ENCODE measurements around the gene MSRB1.
"Not testable (repeated sequence)": the region's sequence is repeated elsewhere in the genome, so short reads cannot be mapped to it uniquely, and the experiment has no call there.

The MSRB1 gene

DNA sequence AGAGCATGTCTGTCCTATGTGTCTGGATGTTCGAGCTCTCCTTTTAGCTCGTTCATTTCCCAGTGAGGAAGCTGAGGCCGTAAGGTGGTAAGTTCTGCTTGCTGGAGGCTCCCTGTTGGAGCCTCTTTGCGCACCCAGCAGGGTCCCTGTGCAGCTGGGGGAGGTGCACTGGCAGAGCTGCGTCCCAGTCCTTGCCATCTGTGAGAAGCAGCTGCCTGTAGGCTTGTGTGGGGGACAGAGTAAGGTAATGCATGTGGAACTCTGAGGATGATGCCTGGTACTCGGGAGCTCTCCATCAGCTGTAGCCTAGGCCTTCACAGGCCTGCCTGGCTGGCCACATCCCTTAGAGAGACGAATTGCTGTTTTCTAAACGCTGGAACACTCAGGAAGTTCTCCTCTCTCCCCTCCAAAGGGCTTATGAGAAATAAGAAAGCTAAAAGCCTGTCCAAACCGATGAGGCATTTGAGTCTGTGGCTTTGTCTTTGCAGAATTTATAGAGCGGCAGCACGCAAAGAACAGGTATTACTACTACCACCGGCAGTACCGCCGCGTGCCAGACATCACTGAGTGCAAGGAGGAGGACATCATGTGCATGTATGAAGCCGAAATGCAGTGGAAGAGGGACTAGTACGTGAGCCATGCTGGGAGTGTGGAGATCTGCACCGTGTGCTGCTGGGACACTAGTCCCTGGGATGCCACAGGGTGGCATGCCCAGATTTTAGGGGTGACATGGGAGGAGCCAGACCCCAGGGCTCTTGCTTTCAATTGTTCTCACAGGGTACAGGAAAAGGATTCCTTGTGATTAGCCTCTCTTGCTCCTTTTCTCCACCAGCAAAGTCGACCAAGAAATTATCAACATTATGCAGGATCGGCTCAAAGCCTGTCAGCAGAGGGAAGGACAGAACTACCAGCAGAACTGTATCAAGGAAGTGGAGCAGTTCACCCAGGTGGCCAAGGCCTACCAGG is 17.9 kb upstream of the MSRB1 start:
- no peak for DNase-seq

DNA sequence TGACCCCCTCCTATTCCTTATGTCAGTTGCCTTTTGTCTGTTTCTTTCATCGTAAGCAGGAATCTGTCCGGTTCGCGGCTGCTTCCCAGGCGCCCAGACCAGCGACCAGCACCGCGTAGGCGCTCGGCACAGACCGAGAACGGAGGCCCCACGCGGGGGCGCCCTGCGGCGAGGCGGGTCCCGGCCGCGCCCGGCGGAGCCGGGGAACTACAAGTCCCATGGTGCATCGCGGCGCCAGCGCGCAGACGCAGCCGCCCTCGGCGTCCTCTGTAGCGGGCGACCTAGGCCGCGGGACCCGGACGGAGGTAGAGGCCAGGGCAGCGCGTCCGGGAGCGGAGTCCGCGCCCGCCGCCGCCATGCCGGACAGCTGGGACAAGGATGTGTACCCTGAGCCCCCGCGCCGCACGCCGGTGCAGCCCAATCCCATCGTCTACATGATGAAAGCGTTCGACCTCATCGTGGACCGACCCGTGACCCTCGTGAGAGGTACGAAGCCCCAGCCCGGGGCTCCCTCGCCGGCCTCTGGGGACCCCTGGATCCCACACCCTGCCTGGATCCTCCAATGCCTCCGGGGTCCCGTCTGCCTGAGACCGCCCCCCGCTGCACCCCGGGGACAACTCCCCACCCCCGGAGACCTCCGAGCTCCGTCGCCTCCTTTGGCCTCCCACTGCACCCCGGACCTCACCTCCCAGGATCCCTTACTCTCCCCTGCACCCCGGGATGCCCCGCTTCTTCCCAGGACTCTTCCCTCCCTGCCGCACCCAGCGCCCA is 16.5 kb upstream of the MSRB1 start, which contains the start of gene NDUFB10:
Gene NDUFB10, plus strand, starts transcription at position 270 of the 771 bp plus-strand sequence. Its CDS starts 87 bp downstream, at position 357.
- DNase-seq, result peak; percentile 95

DNA sequence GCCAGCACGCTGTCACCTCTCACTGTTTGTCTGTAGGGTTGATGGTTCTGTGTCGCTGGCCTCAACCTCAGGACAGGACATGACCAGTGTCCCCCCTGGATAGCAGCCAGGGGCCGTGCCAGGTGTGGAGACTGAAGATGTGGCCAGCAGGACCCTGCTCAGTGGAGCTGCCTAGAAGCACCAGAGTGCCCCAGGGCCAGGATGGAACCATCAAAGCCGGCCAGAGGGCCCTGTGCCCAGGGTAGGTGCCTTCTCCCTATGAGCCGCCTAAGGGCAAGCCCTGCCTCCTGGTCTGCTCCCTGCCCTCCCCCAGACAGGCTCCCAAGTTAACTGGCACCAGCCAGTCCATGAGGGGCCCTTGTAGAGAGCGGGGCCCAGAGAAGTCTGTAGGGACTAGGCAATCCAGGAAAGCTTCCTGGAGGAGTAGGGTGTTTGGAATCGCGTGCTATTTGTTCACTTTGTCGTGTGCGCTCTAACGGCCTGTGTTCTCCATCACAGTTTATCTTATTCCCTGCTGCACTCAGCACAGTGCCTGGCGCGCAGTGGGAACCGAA is 15.8 kb upstream of the MSRB1 start:
- DNase-seq, result no peak

DNA sequence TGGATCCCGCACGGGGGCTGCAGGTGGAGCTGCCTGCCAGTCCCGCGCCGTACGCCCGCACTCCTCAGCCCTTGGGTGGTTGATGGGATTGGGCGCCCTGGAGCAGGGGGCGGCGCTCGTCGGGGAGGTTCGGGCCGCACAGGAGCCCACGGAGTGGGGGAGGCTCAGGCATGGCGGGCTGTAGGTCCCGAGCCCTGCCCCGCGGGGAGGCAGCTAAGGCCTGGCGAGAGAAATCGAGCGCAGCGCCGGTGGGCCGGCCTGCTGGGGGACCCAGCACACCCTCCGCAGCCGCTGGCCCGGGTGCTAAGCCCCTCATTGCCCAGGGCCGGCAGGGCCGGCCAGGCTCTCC is 15.1 kb upstream of the MSRB1 start:
- DNase-seq, result not testable (repeated sequence)

DNA sequence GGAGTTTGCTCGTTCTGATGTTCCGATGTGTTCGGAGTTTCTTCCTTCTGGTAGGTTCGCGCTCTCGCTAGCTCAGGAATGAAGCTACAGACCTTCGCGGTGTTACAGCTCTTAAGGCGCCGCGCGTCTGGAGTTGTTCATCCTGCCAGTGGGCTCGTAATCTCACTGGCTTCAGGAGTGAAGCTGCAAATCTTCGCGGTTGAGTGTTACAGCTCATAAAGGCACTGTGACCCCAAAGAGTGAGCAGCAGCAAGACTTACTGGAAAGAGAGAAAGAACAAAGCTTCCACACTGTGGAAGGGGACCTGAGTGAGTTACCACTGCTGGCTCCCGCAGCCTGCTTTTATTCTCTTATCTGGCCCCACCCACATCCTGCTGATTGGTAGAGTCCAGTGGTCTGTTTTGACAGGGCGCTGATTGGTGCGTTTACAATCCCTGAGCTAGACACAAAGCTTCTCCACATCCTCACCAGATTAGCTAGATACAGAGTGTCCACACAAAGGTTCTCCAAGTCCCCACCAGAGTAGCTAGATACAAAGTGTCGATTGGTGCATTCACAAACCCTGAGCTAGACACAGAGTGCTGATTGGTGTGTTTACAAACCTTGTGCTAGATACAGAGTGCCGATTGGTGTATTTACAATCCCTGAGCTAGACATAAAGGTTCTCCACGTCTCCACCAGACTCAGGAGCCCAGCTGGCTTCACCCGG is 14.6 kb upstream of the MSRB1 start:
- not testable (repeated sequence) for DNase-seq

DNA sequence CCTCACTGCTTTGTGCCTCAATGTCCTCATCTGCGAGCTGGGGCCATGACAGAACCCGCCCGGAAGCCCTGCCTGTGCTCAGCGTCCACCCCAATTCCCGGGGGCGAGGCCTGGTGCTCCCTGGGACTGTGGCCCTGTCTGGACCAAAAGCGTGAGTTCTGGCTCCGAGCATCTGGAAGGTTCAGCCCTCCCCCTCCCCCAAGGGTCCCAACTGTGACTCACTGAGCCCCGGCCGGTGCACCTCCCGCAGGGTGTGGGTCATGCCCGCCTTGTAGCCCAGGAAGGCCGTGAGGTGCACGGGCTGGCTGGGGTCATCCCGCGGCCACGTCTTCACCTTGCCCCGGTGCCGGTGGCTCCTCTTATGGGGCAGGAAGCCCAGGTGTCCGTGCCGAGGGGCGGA is 10.7 kb upstream of the MSRB1 start:
- no peak for DNase-seq

DNA sequence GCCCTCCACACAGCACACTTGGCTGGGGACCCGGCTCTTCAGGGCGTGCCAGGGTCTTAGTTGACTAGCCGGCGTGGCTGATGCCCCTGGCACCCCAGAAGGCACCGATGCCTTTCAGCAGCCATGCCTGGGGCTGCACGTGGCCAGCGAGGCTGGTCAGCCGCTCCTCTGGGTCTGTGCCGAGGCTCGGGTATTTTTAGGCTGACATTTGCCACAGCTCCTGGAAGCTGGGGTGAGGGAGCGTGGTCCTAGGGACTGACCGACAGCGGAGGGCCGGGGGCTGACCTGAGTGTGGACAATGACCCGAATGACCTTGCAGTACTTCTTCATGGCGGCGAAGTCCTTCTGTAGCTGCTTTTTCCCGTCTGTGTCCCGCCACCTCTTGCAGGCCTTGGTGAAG is 7.6 kb upstream of the MSRB1 start:
- no peak for DNase-seq

DNA sequence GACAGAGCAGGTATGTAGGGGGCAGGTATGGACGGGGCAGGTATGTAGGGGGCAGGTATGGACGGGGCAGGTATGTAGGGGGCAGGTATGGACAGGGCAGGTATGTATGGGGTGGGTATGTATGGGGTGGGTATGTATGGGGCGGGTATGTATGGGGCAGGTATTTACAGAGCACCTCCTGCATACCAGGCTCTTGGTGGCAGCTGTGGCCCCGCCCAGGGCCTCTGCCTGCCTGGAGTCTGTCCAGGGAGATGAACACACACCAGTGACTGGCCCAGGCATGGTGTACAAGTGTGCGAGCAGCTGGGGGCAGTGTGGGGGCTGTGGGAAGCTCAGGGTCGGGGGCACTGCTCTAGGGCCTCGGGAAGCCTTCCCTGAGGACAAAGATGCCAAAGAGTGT is 7.0 kb upstream of the MSRB1 start:
- DNase-seq, result no peak

DNA sequence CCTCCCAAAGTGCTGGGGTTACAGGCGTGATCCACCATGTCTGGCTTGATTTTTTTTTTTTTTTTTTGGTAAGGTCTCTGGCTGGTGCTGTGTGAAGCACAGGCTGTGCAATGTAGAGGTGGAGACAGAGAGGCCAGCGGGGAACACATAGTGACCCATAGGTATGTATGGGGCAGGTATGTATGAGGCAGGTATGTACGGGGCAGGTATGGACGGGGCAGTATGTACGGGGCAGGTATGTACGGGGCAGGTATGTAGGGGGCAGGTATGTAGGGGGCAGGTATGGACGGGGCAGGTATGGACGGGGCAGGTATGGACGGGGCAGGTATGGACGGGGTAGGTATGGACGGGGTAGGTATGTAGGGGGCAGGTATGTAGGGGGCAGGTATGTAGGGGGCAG is 6.5 kb upstream of the MSRB1 start:
- no peak for DNase-seq

DNA sequence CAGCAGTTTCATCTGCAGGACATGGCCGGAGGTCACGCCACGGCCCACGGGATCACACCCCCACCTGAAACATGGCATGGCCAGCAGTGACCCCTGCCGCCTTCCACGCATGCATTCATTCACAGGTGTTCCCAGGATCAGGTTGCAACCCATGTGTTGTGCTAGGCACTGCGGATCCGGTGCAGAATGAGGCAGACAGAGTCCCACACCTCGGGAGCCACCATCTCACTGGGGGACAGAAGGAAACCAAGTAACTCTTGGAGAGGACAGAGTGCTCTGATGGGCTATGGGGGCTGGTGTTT is 4.3 kb upstream of the MSRB1 start:
- DNase-seq, result no peak

DNA sequence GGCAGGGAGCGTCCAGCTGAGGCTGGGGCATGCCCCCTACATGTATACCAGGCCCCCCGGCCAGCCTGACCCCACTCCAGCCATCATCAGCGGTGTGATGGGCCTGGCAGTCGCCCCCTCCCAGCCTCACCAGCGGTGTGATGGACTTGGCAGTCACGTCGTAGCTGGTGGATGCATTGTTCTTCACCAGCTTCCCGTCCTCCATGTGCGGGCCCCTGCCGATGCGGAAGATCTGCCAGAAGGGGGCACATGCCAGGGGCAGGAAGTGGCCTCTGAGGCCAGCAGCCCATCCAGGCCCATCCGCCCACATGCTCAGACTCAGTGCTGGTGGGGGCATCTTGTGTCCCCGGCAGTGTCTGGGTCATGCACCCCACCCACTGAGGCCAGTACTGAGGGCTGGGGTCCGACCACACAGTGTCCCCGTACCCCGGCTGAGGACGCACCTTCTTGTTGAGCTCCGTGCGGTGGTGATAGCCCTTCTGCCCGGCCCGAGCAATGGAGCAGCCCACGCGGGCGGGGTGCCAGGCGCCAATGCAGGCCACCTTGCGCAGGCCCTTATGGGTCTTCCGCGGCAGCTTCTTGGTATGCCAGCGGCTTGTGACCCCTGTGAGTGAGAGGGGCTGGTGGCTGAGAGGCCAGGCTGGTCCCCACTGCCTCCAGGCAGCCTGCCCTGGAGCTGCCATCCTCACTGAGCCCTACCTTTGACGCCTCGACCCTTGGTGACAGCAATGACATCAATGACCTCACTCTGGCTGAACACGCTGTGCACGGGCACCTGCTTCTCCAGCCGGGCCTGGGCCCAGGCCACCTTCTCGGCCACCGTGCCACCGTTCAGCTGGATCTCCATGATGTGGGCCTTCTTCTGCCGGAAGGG is 3.7 kb upstream of the MSRB1 start:
- DNase-seq, result no peak

DNA sequence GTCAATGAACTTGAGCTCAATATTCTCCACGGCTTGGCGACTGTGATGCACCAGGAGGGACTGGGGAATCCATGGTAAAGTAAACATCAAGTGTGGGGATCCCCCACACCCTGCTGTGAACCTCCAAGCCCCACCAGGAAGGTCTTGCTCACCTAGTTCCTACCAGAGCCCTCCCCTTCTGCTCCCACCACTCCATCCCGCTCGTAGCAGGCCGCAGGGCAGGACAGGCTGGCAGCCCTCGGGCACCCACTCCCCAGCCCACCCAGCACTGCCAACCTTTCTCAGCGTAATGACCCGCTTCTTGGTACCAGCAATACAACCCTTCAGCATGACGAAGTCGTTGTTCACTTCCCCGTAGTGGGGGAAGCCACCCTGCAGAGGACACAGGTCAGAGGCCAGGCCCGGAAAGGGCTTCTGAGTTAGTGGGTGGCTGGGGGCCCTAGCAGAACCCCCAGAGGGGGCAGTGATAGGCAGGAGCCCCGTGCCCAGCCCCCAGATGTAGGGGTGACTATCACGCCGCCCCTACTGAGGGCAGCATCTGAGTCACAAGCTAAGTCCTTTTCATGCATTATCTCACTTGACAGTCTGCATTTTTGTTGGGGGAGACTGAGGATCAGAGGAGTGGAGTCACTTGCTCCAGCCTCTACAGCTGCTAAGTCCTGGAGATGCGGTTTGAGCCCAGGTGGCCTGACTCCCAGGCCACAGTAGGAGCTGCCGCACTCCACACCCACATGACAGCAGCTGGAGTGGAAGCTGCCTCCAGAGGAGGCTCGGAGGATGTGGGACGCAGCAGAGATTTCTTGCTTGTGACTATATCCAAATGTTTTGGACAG is 2.8 kb upstream of the MSRB1 start:
- no peak for DNase-seq

DNA sequence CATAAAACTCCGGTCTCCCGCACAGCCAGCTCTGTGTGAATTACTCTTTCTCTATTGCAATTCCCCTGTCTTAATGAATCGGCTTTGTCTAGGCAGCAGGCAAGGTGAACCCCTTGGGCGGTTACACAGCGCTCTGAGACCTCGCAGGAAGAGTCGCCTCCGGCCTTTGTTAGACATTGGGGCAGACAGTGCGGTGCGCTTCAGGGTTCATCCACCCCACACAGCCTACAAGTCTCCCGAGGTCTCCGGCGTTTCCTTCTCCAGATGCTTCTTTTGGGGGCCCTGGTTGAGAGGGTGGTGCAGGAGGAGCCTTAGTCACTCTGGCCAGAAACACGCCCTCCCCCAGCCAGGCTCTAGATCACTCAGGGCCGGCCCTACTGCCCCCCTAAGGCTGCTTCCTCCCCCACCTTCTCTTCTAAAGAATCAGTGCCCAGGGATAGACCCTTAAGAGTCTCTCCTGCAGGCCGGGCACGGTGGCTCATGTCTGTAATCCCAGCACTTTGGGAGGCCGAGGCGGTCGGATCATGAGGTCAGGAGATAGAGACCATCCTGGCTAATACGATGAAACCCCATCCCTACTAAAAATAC is 1.7 kb upstream of the MSRB1 start:
- DNase-seq, result no peak

DNA sequence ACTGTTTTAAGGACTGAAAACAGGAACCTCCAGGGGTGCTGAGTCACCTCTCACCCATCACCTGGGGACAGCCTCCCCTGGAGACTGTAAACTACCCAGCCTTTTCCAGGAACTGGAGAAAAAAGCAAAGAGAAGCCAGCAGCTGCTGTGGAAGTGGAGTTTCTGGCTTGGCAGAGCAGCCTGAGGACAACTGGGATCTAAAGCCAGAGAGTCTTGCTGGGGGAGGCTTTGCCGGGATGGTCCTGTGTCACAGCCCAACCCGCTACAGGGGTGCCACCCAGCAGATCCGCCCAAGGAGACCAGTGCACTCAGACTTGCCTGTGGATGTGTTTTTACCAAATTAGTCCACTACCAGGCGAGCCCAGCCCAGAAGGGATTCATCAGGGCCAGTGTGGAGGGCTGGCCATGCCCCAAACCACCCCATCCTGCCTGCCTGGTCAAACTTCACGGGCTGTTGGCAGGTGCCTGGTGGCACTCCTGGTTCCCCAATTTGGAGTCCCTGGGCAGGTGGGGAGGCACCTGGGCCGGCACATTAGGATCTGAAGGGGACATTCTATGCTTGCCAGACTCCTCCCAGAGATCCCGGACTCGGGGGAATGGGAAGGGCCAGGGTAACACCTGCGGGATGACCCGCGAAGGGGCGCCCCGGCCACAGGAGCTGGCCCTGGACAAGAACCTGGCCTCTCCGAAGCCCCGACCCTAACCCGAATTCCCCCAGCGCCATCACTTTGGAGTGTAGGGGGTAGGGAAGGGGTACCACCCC is 771 bp downstream of the MSRB1 start:
- DNase-seq, result no peak

DNA sequence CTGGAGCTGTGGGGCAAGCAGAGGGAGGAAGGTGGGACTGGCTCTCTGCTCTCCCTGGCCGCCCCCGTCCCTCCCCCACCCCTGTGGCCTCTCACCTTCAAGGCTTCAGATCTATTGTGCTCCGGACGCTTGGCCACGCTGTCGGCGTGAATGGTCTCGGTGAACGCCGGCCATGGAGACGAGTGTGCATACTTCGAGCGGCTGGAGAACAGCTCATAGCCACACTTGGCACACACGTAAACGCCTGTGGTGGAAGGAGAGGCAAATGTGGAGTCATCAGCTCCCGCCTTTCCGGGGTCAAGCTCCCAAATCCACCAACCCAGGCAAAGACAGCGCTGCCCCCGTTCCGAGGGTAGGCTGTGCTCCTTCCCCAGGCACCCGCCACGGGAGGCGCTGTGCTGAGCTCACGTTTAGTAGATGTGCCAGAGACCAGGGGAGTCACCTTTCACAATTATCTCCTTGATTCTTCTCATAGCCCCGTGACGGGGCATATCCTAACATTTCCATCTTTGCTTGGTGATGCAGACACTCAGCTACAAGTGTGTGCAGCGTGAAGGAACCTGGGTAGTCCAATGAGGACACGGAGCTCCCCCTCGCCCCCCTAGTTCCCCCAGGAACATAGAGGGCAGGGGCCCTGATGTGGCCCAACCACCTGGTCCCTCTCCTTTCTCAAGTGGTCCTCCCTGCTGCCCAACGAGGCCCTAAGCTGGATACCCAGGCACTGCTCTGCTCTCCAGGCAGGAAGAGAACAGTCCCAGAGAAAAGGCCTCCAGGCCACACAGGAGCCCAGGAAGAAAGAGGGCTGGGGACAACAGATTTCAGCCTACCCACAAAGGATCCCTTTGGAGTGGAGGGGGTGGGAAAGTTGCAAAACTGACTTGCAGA is 1.6 kb downstream of the MSRB1 start:
- DNase-seq, result no peak

DNA sequence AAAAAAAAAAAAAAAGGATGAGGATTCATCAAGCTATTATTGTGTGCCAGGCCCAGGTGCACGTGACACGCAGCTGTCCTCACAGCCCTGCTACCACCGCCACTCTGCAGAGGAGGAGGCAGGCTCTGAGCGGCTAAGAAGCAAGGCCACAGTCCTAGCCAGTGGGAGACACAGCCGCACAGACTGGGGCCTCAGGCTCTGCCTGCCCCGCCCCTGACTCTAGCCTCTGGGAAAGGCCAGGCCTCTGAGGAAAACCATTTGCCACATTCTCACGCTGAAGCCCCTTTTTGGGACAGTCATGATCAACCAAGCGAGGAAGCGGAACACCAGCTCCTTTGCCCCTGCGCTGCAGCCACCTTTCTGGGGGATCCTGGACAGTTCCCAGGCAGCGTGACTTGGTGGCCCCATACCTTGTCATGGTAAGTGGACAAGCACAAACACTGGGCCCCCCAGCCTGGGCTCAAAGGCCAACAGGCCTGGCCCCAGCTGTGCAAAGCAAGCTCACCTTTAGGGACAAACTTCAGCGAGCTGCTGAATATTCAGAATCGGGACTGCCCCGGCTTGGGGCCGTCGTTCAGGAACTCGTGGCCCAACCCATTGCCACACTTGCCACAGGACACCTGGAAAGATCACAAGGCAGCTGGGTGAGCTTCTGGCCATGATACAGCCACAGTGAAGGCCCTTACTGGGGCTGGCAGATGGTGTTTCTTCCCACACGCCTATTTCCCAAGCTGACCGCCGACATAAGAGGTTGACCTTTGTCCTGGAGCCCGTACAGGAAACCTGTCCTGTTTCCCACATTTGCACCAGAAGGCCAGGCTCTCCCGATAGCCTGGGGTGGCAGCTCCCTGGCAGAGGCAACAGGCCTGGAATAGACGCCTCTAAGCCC is 2.5 kb downstream of the MSRB1 start:
- DNase-seq, result no peak

DNA sequence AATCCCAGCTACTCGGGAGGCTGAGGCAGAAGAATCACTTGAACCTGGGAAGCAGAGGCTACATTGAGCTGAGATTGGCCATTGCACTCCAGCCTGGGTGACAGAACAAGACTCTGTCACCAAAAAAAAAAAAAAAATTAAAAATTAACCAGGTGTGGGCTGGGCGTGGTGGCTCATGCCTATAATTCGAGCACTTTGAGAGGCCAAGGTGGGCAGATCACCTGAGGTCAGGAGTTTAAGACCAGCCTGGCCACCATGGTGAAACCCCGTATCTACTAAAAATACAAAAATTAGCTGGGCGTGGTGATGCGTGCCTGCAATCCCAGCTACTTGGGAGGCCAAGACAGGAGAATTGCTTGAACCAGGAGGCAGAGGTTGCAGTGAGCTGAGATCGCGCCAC is 3.2 kb downstream of the MSRB1 start:
- not testable (repeated sequence) for DNase-seq

DNA sequence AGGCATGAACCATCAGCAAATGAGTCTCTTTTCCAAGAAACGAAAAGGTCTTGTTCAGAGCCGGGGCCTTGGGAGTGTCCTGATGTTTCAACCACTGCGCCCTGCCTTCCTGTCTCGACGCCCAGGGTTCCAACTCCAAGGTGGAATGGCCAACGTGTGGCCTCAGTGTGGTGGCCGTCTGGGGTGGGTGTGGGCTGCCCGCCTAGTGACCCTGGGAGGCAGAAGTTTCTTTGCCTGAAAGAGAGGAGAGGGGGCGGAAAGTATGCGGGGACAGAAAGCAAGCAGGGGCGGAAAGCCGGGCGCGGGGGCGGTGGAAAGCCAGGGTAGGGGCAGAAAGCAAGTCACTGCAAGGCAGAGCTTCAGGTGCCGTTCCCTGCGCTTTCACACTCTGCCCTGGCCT is 4.1 kb downstream of the MSRB1 start:
- no peak for DNase-seq
